Suprapubic skin (tissue), 4 donors: ENCODE results near the gene IGFBP2. TPM values are rescaled to one million over a fixed set of nuclear protein-coding genes. Genes with fewer than 3 reads are reported as not detected.

ENCODE experiments used
- DNase-seq, 2 donors: peaks; one replicate each; pipeline ENCODE4 v3.0.0-alpha.2; 2019; ENCODE audit warnings: low spot score in 2 of 2
- H3K27ac ChIP-seq: fragments of 200-600 bp; sonication (generic); one replicate; pipeline ENCODE4 v1.5.1; 2019
- H3K27me3 ChIP-seq: fragments of 200-600 bp; sonication (generic); one replicate; pipeline ENCODE4 v1.5.1; 2019
- H3K36me3 ChIP-seq: fragments of 200-600 bp; sonication (generic); one replicate; pipeline ENCODE4 v1.5.1; 2019
- H3K4me1 ChIP-seq: fragments of 200-600 bp; sonication (generic); one replicate; pipeline ENCODE4 v1.5.1; 2019
- H3K4me3 ChIP-seq: fragments of 200-600 bp; sonication (generic); one replicate; pipeline ENCODE4 v1.5.1; 2019; ENCODE audit warnings: mild to moderate bottlenecking
- H3K9me3 ChIP-seq: fragments of 200-600 bp; sonication (generic); one replicate; pipeline ENCODE4 v1.5.1; 2019
- CTCF ChIP-seq, 2 donors: fragments of 200-600 bp in 1 of 2; fragments of 450-650 bp in 1 of 2; sonication (generic) in 1 of 2; IDR thresholded peaks; one replicate each; pipeline ENCODE4 v1.5.1; 2016 to 2019; ENCODE audit warnings: antibody characterized with exemption in 2 of 2, mild to moderate bottlenecking in 1 of 2, moderate library complexity in 1 of 2
- EP300 ChIP-seq: sonication (generic); formaldehyde crosslinking; IDR thresholded peaks from one replicate; pipeline ENCODE4 v1.6.1; 2017; ENCODE audit warnings: antibody characterized with exemption
- POLR2A ChIP-seq, 2 donors: fragments of 450-650 bp; IDR thresholded peaks; one replicate each; pipeline ENCODE4 v1.6.1; 2017; ENCODE audit warnings: antibody characterized with exemption in 2 of 2, mild to moderate bottlenecking in 2 of 2, moderate library complexity in 2 of 2
- POLR2AphosphoS5 ChIP-seq, 3 donors: sonication (generic); formaldehyde crosslinking; IDR thresholded peaks; one replicate each; pipeline ENCODE4 v1.6.1; 2017; ENCODE audit warnings: antibody characterized with exemption in 3 of 3
- WGBS: methylation state at CpG from one replicate; pipeline ENCODE4 v1.1.5; 2018; 5-methylcytosine and 5-hydroxymethylcytosine counted together
- total RNA-seq, 4 donors: library from RNA; depleted of rRNA; stranded (reverse); fragments of >200 nt; gene quantifications; one replicate each; pipeline ENCODE4 v1.1.0, GENCODE V29; 2016

The IGFBP2 gene
- total RNA-seq, 4 donors from 2014 or later: 7.5 to 28.3 (median 18.7) TPM

GRCh38 chr2:216692636-216693413, 59.6 kb downstream of the IGFBP2 start:
- peak overlapping the region; percentile 73 for H3K4me3 ChIP-seq
- TF ChIP-seq POLR2A (IDR thresholded peaks at IDR 0.05): no peak
- no peak for TF ChIP-seq POLR2AphosphoS5 (IDR thresholded peaks at IDR 0.05)
- no peak for TF ChIP-seq EP300
- no peak for TF ChIP-seq CTCF (IDR thresholded peaks at IDR 0.05)
- H3K9me3 ChIP-seq: no peaks in the 10 kb centered on the region
- H3K27ac ChIP-seq: peak overlapping the region; percentile 91
- peaks cover 15% of the 10 kb centered on the region for H3K27me3 ChIP-seq
- peak; percentile 90 to 91 for DNase-seq
- H3K36me3 ChIP-seq: no peaks in the 10 kb centered on the region
- 0% methylated on average over 28 of the region's 28 CpGs for WGBS
- H3K4me1 ChIP-seq: peaks cover 88% of the 10 kb centered on the region

GRCh38 chr2:216693414-216694080, 60.3 kb downstream of the IGFBP2 start:
- peaks cover 83% of the 10 kb centered on the region for H3K4me1 ChIP-seq
- no peak for TF ChIP-seq CTCF (IDR thresholded peaks at IDR 0.05)
- no peak for TF ChIP-seq POLR2A (IDR thresholded peaks at IDR 0.05)
- peak overlapping the region; percentile 73 for H3K4me3 ChIP-seq
- WGBS: 3% methylated on average over 15 of the region's 15 CpGs
- no peaks in the 10 kb centered on the region for H3K36me3 ChIP-seq
- DNase-seq: no peak
- no peaks in the 10 kb centered on the region for H3K9me3 ChIP-seq
- H3K27me3 ChIP-seq: peaks cover 15% of the 10 kb centered on the region
- peak overlapping the region; percentile 91 for H3K27ac ChIP-seq

- no peaks in the 10 kb centered on the region for H3K36me3 ChIP-seq
- under 1% methylated on average over 39 of the region's 59 CpGs for WGBS
- H3K4me3 ChIP-seq: peak overlapping the region; percentile 73
- peaks cover 79% of the 10 kb centered on the region for H3K4me1 ChIP-seq
- H3K9me3 ChIP-seq: no peaks in the 10 kb centered on the region
- TF ChIP-seq CTCF (IDR thresholded peaks at IDR 0.05): no peak
- TF ChIP-seq EP300: no peak
- no peak for TF ChIP-seq POLR2A (IDR thresholded peaks at IDR 0.05)
- no peak for TF ChIP-seq POLR2AphosphoS5 (IDR thresholded peaks at IDR 0.05)
- H3K27ac ChIP-seq: peak overlapping the region; percentile 91
- DNase-seq: no peak
- peaks cover 15% of the 10 kb centered on the region for H3K27me3 ChIP-seq
These were observed 61.0 kb downstream of the IGFBP2 start for GRCh38 chr2:216694082-216694825.

GRCh38 chr2:216694826-216695217, 61.6 kb downstream of the IGFBP2 start:
- Histone ChIP-seq H3K4me3 (peak overlapping the region; percentile 73), H3K9me3 (no peaks in the 10 kb centered on the region), H3K27me3 (peaks cover 15% of the 10 kb centered on the region), H3K4me1 (peaks cover 79% of the 10 kb centered on the region), H3K36me3 (no peaks in the 10 kb centered on the region), H3K27ac (peak overlapping the region; percentile 91)
- WGBS: 2% methylated on average over 10 of the region's 10 CpGs
- TF ChIP-seq POLR2A (IDR thresholded peaks at IDR 0.05) (no peak), POLR2AphosphoS5 (IDR thresholded peaks at IDR 0.05) (no peak), EP300 (no peak), CTCF (IDR thresholded peaks at IDR 0.05) (no peak)
- DNase-seq: no peak

GRCh38 chr2:216695401-216695821, 62.2 kb downstream of the IGFBP2 start, which contains the start of gene IGFBP5:
TSS of gene IGFBP5 (minus strand) at chr2:216695549. CDS start at chr2:216694775, 774 bp downstream.
- peak; percentile 90 to 93 for DNase-seq
- H3K27me3 ChIP-seq: peaks cover 14% of the 10 kb centered on the region
- TF ChIP-seq POLR2AphosphoS5 (IDR thresholded peaks at IDR 0.05) (peak in 2 of 3 donors; percentile 52 to 60), CTCF (IDR thresholded peaks at IDR 0.05) (no peak), EP300 (no peak), POLR2A (IDR thresholded peaks at IDR 0.05) (peak in 1 of 2 donors; percentile 82)

More at GRCh38 chr2:216695401-216695821, 62.2 kb downstream of the IGFBP2 start, which contains the start of gene IGFBP5:
- H3K27ac ChIP-seq: peak within 1 kb of the TSS; percentile 91
- no peaks in the 10 kb centered on the region for H3K9me3 ChIP-seq
- peaks cover 79% of the 10 kb centered on the region for H3K4me1 ChIP-seq
- WGBS: 9% methylated on average over 16 of the region's 16 CpGs
- H3K36me3 ChIP-seq: no peaks in the 10 kb centered on the region
- H3K4me3 ChIP-seq: peak within 1 kb of the TSS; percentile 73
